ENCODE data around the gene WDR33.
"Not testable (repeated sequence)": the region's sequence is repeated elsewhere in the genome, so short reads cannot be mapped to it uniquely, and the experiment has no call there.

The WDR33 gene

GRCh38 chr2:127790694-127791529 lies 20.1 kb downstream of the WDR33 start:
- Mint-ChIP-seq H3K27me3 (no peaks in the 10 kb centered on the region), H3K9me3 (no peaks in the 10 kb centered on the region), H3K36me3 (ENCODE audit: low read depth) (peaks cover 46% of the 10 kb centered on the region), H3K4me3 (no peak overlapping the region), H3K4me1 (ENCODE audit: low read depth) (peaks cover 35% of the 10 kb centered on the region), H3K27ac (peak overlapping the region; percentile 19)
- DNase-seq, result no peak

- no peaks in the 10 kb centered on the region for H3K27me3 Mint-ChIP-seq
- peaks cover 53% of the 10 kb centered on the region for H3K36me3 Mint-ChIP-seq (ENCODE audit: low read depth)
- H3K4me3 Mint-ChIP-seq, result no peak overlapping the region
- H3K9me3 Mint-ChIP-seq, result no peaks in the 10 kb centered on the region
- no peak for DNase-seq
- H3K27ac Mint-ChIP-seq, result no peak overlapping the region
- peaks cover 38% of the 10 kb centered on the region for H3K4me1 Mint-ChIP-seq (ENCODE audit: low read depth)
These were observed 24.7 kb downstream of the WDR33 start for GRCh38 chr2:127786048-127786809.

GRCh38 chr2:127784965-127785518 lies 25.9 kb downstream of the WDR33 start:
- Mint-ChIP-seq H3K27me3 (no peaks in the 10 kb centered on the region), H3K4me1 (ENCODE audit: low read depth) (peaks cover 37% of the 10 kb centered on the region), H3K27ac (peak overlapping the region; percentile 19), H3K4me3 (no peak overlapping the region), H3K9me3 (no peaks in the 10 kb centered on the region), H3K36me3 (ENCODE audit: low read depth) (peaks cover 53% of the 10 kb centered on the region)
- no peak for DNase-seq

GRCh38 chr2:127783101-127783500 lies 27.9 kb downstream of the WDR33 start:
- Mint-ChIP-seq H3K9me3 (peaks cover 2% of the 10 kb centered on the region), H3K27ac (peak overlapping the region; percentile 50)

GRCh38 chr2:127778850-127779249 lies 32.1 kb downstream of the WDR33 start:
- peak overlapping the region; percentile 75 for H3K27ac Mint-ChIP-seq
- H3K27me3 Mint-ChIP-seq, result no peaks in the 10 kb centered on the region
- H3K9me3 Mint-ChIP-seq, result peaks cover 2% of the 10 kb centered on the region
- H3K4me3 Mint-ChIP-seq, result no peak overlapping the region
- H3K36me3 Mint-ChIP-seq (ENCODE audit: low read depth), result peaks cover 53% of the 10 kb centered on the region
- peaks cover 60% of the 10 kb centered on the region for H3K4me1 Mint-ChIP-seq (ENCODE audit: low read depth)
- no peak for DNase-seq

More at GRCh38 chr2:127783101-127783500, 27.9 kb downstream of the WDR33 start:
- Mint-ChIP-seq H3K4me3 (no peak overlapping the region), H3K27me3 (no peaks in the 10 kb centered on the region), H3K36me3 (ENCODE audit: low read depth) (peaks cover 62% of the 10 kb centered on the region), H3K4me1 (ENCODE audit: low read depth) (peaks cover 50% of the 10 kb centered on the region)
- DNase-seq, result no peak

- no peak overlapping the region for H3K4me3 Mint-ChIP-seq
- H3K27ac Mint-ChIP-seq, result peak overlapping the region; percentile 75
- H3K27me3 Mint-ChIP-seq, result no peaks in the 10 kb centered on the region
- DNase-seq, result no peak
- H3K9me3 Mint-ChIP-seq, result peaks cover 2% of the 10 kb centered on the region
- H3K4me1 Mint-ChIP-seq (ENCODE audit: low read depth), result peaks cover 60% of the 10 kb centered on the region
- peaks cover 53% of the 10 kb centered on the region for H3K36me3 Mint-ChIP-seq (ENCODE audit: low read depth)
These were observed 32.5 kb downstream of the WDR33 start for GRCh38 chr2:127778447-127778846.

- peaks cover 46% of the 10 kb centered on the region for H3K36me3 Mint-ChIP-seq (ENCODE audit: low read depth)
- peaks cover 59% of the 10 kb centered on the region for H3K4me1 Mint-ChIP-seq (ENCODE audit: low read depth)
- peak overlapping the region; percentile 70 for H3K27ac Mint-ChIP-seq
- peaks cover 2% of the 10 kb centered on the region for H3K9me3 Mint-ChIP-seq
- H3K27me3 Mint-ChIP-seq, result no peaks in the 10 kb centered on the region
- no peak for DNase-seq
- H3K4me3 Mint-ChIP-seq, result no peak overlapping the region
These were observed 34.7 kb downstream of the WDR33 start for GRCh38 chr2:127776122-127776780.

- H3K36me3 Mint-ChIP-seq (ENCODE audit: low read depth), result peaks cover 53% of the 10 kb centered on the region
- H3K4me1 Mint-ChIP-seq (ENCODE audit: low read depth), result peaks cover 39% of the 10 kb centered on the region
These were observed 39.2 kb downstream of the WDR33 start for GRCh38 chr2:127771756-127772155.

GRCh38 chr2:127770973-127771735 lies 39.8 kb downstream of the WDR33 start:
- no peaks in the 10 kb centered on the region for H3K27me3 Mint-ChIP-seq
- no peak overlapping the region for H3K4me3 Mint-ChIP-seq
- H3K27ac Mint-ChIP-seq, result peak overlapping the region; percentile 31
- no peak for DNase-seq
- no peaks in the 10 kb centered on the region for H3K9me3 Mint-ChIP-seq
- H3K36me3 Mint-ChIP-seq (ENCODE audit: low read depth), result peaks cover 59% of the 10 kb centered on the region
- H3K4me1 Mint-ChIP-seq (ENCODE audit: low read depth), result peaks cover 33% of the 10 kb centered on the region

More at GRCh38 chr2:127771756-127772155, 39.2 kb downstream of the WDR33 start:
- no peaks in the 10 kb centered on the region for H3K9me3 Mint-ChIP-seq
- peak overlapping the region; percentile 31 for H3K27ac Mint-ChIP-seq
- DNase-seq, result no peak
- H3K4me3 Mint-ChIP-seq, result no peak overlapping the region
- no peaks in the 10 kb centered on the region for H3K27me3 Mint-ChIP-seq

- peaks cover 27% of the 10 kb centered on the region for H3K4me1 Mint-ChIP-seq (ENCODE audit: low read depth)
- H3K9me3 Mint-ChIP-seq, H3K27me3 Mint-ChIP-seq, H3K27ac Mint-ChIP-seq, H3K4me3 Mint-ChIP-seq, DNase-seq: not testable (repeated sequence)
- peaks cover 61% of the 10 kb centered on the region for H3K36me3 Mint-ChIP-seq (ENCODE audit: low read depth)
These were observed 40.4 kb downstream of the WDR33 start for GRCh38 chr2:127770534-127770933.

GRCh38 chr2:127769587-127769986 lies 41.4 kb downstream of the WDR33 start:
- Mint-ChIP-seq H3K27ac (peak overlapping the region; percentile 8), H3K36me3 (ENCODE audit: low read depth) (peaks cover 65% of the 10 kb centered on the region), H3K4me3 (no peak overlapping the region), H3K27me3 (no peaks in the 10 kb centered on the region), H3K9me3 (no peaks in the 10 kb centered on the region), H3K4me1 (ENCODE audit: low read depth) (peaks cover 21% of the 10 kb centered on the region)
- DNase-seq, result no peak

GRCh38 chr2:127768775-127769479 lies 42.0 kb downstream of the WDR33 start:
- Mint-ChIP-seq H3K4me1 (ENCODE audit: low read depth) (peaks cover 25% of the 10 kb centered on the region), H3K36me3 (ENCODE audit: low read depth) (peaks cover 71% of the 10 kb centered on the region), H3K27me3 (no peaks in the 10 kb centered on the region), H3K4me3 (no peak overlapping the region), H3K27ac (peak overlapping the region; percentile 8), H3K9me3 (no peaks in the 10 kb centered on the region)
- no peak for DNase-seq

- DNase-seq, result no peak
- Mint-ChIP-seq H3K27ac (peak overlapping the region; percentile 31), H3K36me3 (ENCODE audit: low read depth) (peaks cover 88% of the 10 kb centered on the region), H3K9me3 (no peaks in the 10 kb centered on the region), H3K4me3 (no peak overlapping the region), H3K4me1 (ENCODE audit: low read depth) (peaks cover 16% of the 10 kb centered on the region), H3K27me3 (no peaks in the 10 kb centered on the region)
These were observed 47.2 kb downstream of the WDR33 start for GRCh38 chr2:127763776-127764175.
